GM23338 (cell line): ENCODE results near the gene WDR35. TPM values are rescaled to one million over a fixed set of nuclear protein-coding genes. Genes with fewer than 3 reads are reported as not detected.

Experiments
- ATAC-seq: fragments of 200-7000 bp; cut with Tn5 transposase; 3 replicates; pipeline ENCODE4 v1.9.1; 2020
- DNase-seq: peaks from one replicate; pipeline ENCODE4 v3.0.0-alpha.2; 2015; ENCODE audit warnings: low spot score
- H2AFZ ChIP-seq: fragments of 200-600 bp; sonication (generic); 2 replicates; pipeline ENCODE4 v1.8.0; 2016; ENCODE audit warnings: antibody characterized with exemption, mild to moderate bottlenecking, moderate library complexity
- H3F3A ChIP-seq: fragments of 200-600 bp; sonication (generic); replicated peaks from 2 replicates; pipeline ENCODE4 v1.8.0; 2017; ENCODE audit warnings: antibody characterized with exemption, mixed run types, low read depth
- H3K27ac ChIP-seq: fragments of 200-600 bp; sonication (generic); 2 replicates; pipeline ENCODE4 v1.6.1; 2016; ENCODE audit warnings: low read depth
- H3K27me3 ChIP-seq: fragments of 200-600 bp; sonication (generic); 2 replicates; pipeline ENCODE4 v1.8.0; 2016; ENCODE audit warnings: mild to moderate bottlenecking, mixed run types, moderate library complexity; ENCODE audit not compliant: insufficient read depth
- H3K36me3 ChIP-seq: fragments of 200-600 bp; sonication (generic); 2 replicates; pipeline ENCODE4 v1.8.0; 2016; ENCODE audit warnings: mild to moderate bottlenecking; ENCODE audit not compliant: insufficient read depth
- H3K4me1 ChIP-seq: fragments of 200-600 bp; sonication (generic); 2 replicates; pipeline ENCODE4 v1.8.0; 2016; ENCODE audit warnings: mild to moderate bottlenecking, moderate library complexity; ENCODE audit not compliant: insufficient read depth
- H3K4me2 ChIP-seq: fragments of 200-600 bp; sonication (generic); 2 replicates; pipeline ENCODE4 v1.7.1; 2017; ENCODE audit warnings: mixed run types
- H3K4me3 ChIP-seq: fragments of 200-600 bp; sonication (generic); 2 replicates; pipeline ENCODE4 v1.6.1; 2016; ENCODE audit warnings: mixed run types
- H3K79me2 ChIP-seq: fragments of 200-600 bp; sonication (generic); replicated peaks from 2 replicates; pipeline ENCODE4 v1.8.0; 2017; ENCODE audit warnings: mild to moderate bottlenecking; ENCODE audit not compliant: insufficient read depth
- H3K9me2 ChIP-seq: fragments of 200-600 bp; sonication (generic); 2 replicates; pipeline ENCODE4 v1.8.0; 2017; ENCODE audit not compliant: insufficient read depth
- H4K20me1 ChIP-seq: fragments of 200-600 bp; sonication (generic); replicated peaks from 2 replicates; pipeline ENCODE4 v1.8.0; 2017; ENCODE audit warnings: mild to moderate bottlenecking; ENCODE audit not compliant: insufficient read depth
- H3K27ac Mint-ChIP-seq: 2 replicates; pipeline ENCODE4 v1.8.0; 2020; ENCODE audit warnings: inconsistent platforms, mild to moderate bottlenecking, moderate library complexity, mixed read lengths
- H3K27me3 Mint-ChIP-seq: 3 replicates; pipeline ENCODE4 v1.8.0; 2022; ENCODE audit warnings: low read depth, mild to moderate bottlenecking, moderate library complexity, mixed read lengths, inconsistent platforms; ENCODE audit not compliant: insufficient read depth, poor library complexity
- H3K36me3 Mint-ChIP-seq: 3 replicates; pipeline ENCODE4 v1.8.0; 2021; ENCODE audit warnings: low read depth, mild to moderate bottlenecking, inconsistent platforms, moderate library complexity, mixed read lengths
- H3K4me1 Mint-ChIP-seq: 3 replicates; pipeline ENCODE4 v1.8.0; 2020; ENCODE audit warnings: mild to moderate bottlenecking, inconsistent platforms, mixed read lengths
- H3K4me3 Mint-ChIP-seq: 3 replicates; pipeline ENCODE4 v1.8.0; 2021; ENCODE audit warnings: moderate library complexity, mild to moderate bottlenecking, inconsistent platforms, mixed read lengths
- H3K9me3 Mint-ChIP-seq: 3 replicates; pipeline ENCODE4 v1.8.0; 2020; ENCODE audit warnings: moderate library complexity, mild to moderate bottlenecking, inconsistent platforms, mixed read lengths
- CREB1 ChIP-seq: fragments of 250-450 bp; sonication (Bioruptor Pico); IDR thresholded peaks from 2 replicates; pipeline ENCODE4 v1.5.0; 2020; ENCODE audit warnings: low read depth, mild to moderate bottlenecking, moderate library complexity
- CTCF ChIP-seq, 2 experiments: fragments of 200-600 bp in 1 of 2; sonication (generic) in 1 of 2; conservative IDR thresholded peaks; 2 replicates each; pipeline versions ENCODE4 v1.5.1 to v1.6.1; 2016 to 2017; ENCODE audit warnings: antibody characterized with exemption in 2 of 2, low read depth in 2 of 2, mild to moderate bottlenecking in 2 of 2, moderate library complexity in 1 of 2
- ETS1 ChIP-seq: IDR thresholded peaks from 2 replicates; pipeline ENCODE4 v1.6.1; 2016; ENCODE audit warnings: antibody characterized with exemption
- EZH2 ChIP-seq: fragments of 200-600 bp; sonication (generic); IDR thresholded peaks from one replicate; pipeline ENCODE4 v1.8.0; 2017; ENCODE audit warnings: antibody characterized with exemption, mild to moderate bottlenecking, low read depth; ENCODE audit not compliant: unreplicated experiment
- EZH2phosphoT487 ChIP-seq: fragments of 200-600 bp; sonication (generic); IDR thresholded peaks from one replicate; pipeline ENCODE4 v1.8.1; 2018; ENCODE audit warnings: antibody characterized with exemption; ENCODE audit not compliant: unreplicated experiment
- JUNB ChIP-seq: IDR thresholded peaks from one replicate; pipeline ENCODE4 v1.6.1; 2016; ENCODE audit warnings: antibody characterized with exemption; ENCODE audit not compliant: unreplicated experiment
- NANOG ChIP-seq: IDR thresholded peaks from 2 replicates; pipeline ENCODE4 v1.6.1; 2016; ENCODE audit warnings: antibody characterized with exemption, borderline replicate concordance
- POLR2AphosphoS5 ChIP-seq: IDR thresholded peaks from 2 replicates; pipeline ENCODE4 v1.6.1; 2016; ENCODE audit warnings: antibody characterized with exemption, low read depth
- REST ChIP-seq: IDR thresholded peaks from one replicate; pipeline ENCODE4 v1.6.1; 2018; ENCODE audit warnings: antibody characterized with exemption; ENCODE audit not compliant: unreplicated experiment
- STAT1 ChIP-seq: IDR thresholded peaks from one replicate; pipeline ENCODE4 v1.6.1; 2016; ENCODE audit warnings: antibody characterized with exemption; ENCODE audit not compliant: unreplicated experiment
- ZNF114 ChIP-seq: fragments of 250-450 bp; sonication (Bioruptor Pico); IDR thresholded peaks from 2 replicates; pipeline ENCODE4 v1.5.0; 2020; ENCODE audit warnings: mild to moderate bottlenecking, moderate library complexity
- ZNF331 ChIP-seq: fragments of 250-450 bp; sonication (Bioruptor Pico); IDR thresholded peaks from 2 replicates; pipeline ENCODE4 v1.5.0; 2020; ENCODE audit warnings: low read depth, mild to moderate bottlenecking, moderate library complexity
- long read RNA-seq: library from polyadenylated mRNA; unstranded; transcript quantifications from one replicate; pipeline ENCODE4 v2.0.0, GENCODE V29; 2020; ENCODE audit not compliant: unreplicated experiment
- polyA plus RNA-seq: library from polyadenylated mRNA; unstranded; fragments of >200 nt; fragmentation: Nextera tagmentation; extraction: Ambion mirVana; gene quantifications from 2 replicates; pipeline ENCODE4 v1.2.1, GENCODE V29; 2016
- total RNA-seq: library from RNA; depleted of rRNA; stranded (reverse); fragments of >200 nt; shearing (Covaris generic); gene quantifications from 2 replicates; pipeline ENCODE4 v1.2.3, GENCODE V29; 2014; rRNA removed

WDR35 gene
- total RNA-seq = 20.0 and 24.2 TPM in 2 replicates
- 5.3 TPM in 2 replicates for polyA plus RNA-seq
- long read RNA-seq, partial matches to known transcripts = 7 of 9 reads
- long read RNA-seq, other reads (novel, unspliced or antisense) = 2 of 9 reads

- Histone ChIP-seq H3K27ac (peak within 1 kb of the TSS; percentile 83), H3K79me2 (peaks cover 39% of the 10 kb centered on the region), H3K9me2 (no peaks in the 10 kb centered on the region), H2AFZ (peak within 1 kb of the TSS; percentile 96), H4K20me1 (no peaks in the 10 kb centered on the region), H3K4me3 (peak within 1 kb of the TSS; percentile 88), H3K27me3 (no peaks in the 10 kb centered on the region), H3K36me3 (0 out of 2 replicates have a peak, but pooled peaks cover 4% of the 10 kb centered on the region), H3F3A (peaks cover 7% of the 10 kb centered on the region), H3K4me2 (peak within 1 kb of the TSS; percentile 83), H3K4me1 (peaks cover 18% of the 10 kb centered on the region)
- Mint-ChIP-seq H3K4me3 (peak within 1 kb of the TSS; percentile 94), H3K9me3 (no peaks in the 10 kb centered on the region), H3K27me3 (peaks cover 7% of the 10 kb centered on the region), H3K4me1 (peaks cover 22% of the 10 kb centered on the region), H3K27ac (peak within 1 kb of the TSS; percentile 96), H3K36me3 (peaks cover 16% of the 10 kb centered on the region)
- no peak for TF ChIP-seq JUNB
- TF ChIP-seq ZNF114 (CRISPR knock-in tag) = no peak
- no peak for TF ChIP-seq REST
- TF ChIP-seq CREB1 (CRISPR knock-in tag) = peak; percentile 55; the same call in 1 of the 2 replicates
- peak; percentile 92 for TF ChIP-seq POLR2AphosphoS5
- TF ChIP-seq EZH2phosphoT487 = no peak
- ATAC-seq (peak; percentile 98), DNase-seq (peak; percentile 97)
These were observed at the start of gene WDR35 for GRCh38 chr2:19989667-19990415. Gene WDR35 (minus strand): TSS chr2:19990105. CDS start chr2:19990015, 90 bp downstream.

GRCh38 chr2:20037660-20038059, 47.8 kb upstream of the WDR35 start:
- Histone ChIP-seq H3K9me2 (no peaks in the 10 kb centered on the region), H4K20me1 (peaks cover 43% of the 10 kb centered on the region), H3K27me3 (no peaks in the 10 kb centered on the region), H3K79me2 (peaks cover 60% of the 10 kb centered on the region), H2AFZ (no peak overlapping the region), H3K4me3 (no peak overlapping the region), H3K27ac (no peak overlapping the region), H3F3A (no peaks in the 10 kb centered on the region; the same call in 1 of the 2 replicates), H3K4me2 (no peak overlapping the region), H3K4me1 (no peaks in the 10 kb centered on the region), H3K36me3 (peaks cover 46% of the 10 kb centered on the region)
- Mint-ChIP-seq H3K36me3 (peaks cover 69% of the 10 kb centered on the region), H3K27me3 (no peaks in the 10 kb centered on the region), H3K27ac (no peak overlapping the region), H3K9me3 (no peaks in the 10 kb centered on the region), H3K4me3 (no peak overlapping the region), H3K4me1 (no peaks in the 10 kb centered on the region)
- ATAC-seq (no peak), DNase-seq (no peak)
- no peak for TF ChIP-seq STAT1
- TF ChIP-seq ZNF331 = no peak
- TF ChIP-seq EZH2phosphoT487 = no peak
- no peak for TF ChIP-seq ETS1
- no peak for TF ChIP-seq JUNB
- TF ChIP-seq REST = no peak
- TF ChIP-seq CTCF (conservative IDR thresholded peaks at IDR 0.05; ENCODE audit: low read depth in 2 of 2) = no peak
- no peak for TF ChIP-seq NANOG
- TF ChIP-seq EZH2 = no peak
